RPMI7951 (cell line): ENCODE results near the gene CADPS2. TPM values are rescaled to one million over a fixed set of nuclear protein-coding genes. Genes with fewer than 3 reads are reported as not detected.
"Not testable (repeated sequence)": the region's sequence is repeated elsewhere in the genome, so short reads cannot be mapped to it uniquely, and the experiment has no call there.

Experiments
- DNase-seq: peaks from one replicate; pipeline ENCODE4 v3.0.0-alpha.2; 2012; ENCODE audit warnings: low read depth
- total RNA-seq: library from RNA; depleted of rRNA; stranded (reverse); fragments of >200 nt; shearing (Covaris generic); gene quantifications from 2 replicates; pipeline ENCODE4 v1.2.3, GENCODE V29; 2014

CADPS2 gene
- total RNA-seq, 1 experiment from 2014 or later: 1.4 TPM

DNA sequence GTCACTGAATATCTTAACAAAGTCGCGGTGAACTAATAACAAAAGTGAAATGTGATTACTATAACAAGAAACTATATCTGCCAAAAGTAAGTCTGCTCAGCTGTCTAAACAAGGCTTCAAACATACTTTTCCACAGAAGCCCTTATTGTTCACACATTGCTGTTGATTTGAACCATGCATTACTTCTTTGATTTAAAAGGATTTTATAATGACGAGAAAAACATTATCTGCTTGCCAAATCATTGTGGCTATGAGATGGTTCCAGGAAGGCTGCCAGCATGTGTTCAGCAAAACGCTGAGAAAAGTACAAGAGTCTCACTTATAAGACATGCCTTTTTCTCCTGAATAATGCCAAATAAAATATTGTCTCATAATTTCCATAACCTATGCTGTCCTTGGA is 211.8 kb downstream of the CADPS2 start:
- peak; percentile 35 for DNase-seq

DNA sequence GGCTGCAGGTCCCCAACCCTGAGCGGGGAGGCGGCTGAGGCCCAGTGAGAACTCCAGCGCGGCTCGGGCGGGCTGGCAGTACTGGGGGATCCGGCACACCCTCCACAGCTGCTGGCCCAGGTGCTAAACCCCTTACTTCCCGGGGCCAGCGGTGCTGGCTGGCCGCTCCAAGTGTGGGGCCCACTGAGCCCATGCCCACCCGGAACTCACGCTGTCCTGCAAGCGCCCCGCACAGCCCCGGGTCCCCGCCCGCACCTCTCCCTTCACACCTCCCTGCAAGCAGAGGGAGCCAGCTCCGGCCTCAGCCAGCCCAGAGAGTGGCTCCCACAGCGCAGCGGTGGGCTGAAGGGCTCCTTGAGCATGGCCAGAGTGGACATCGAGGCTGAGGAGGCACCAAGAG is 212.3 kb downstream of the CADPS2 start:
- DNase-seq: no peak

DNA sequence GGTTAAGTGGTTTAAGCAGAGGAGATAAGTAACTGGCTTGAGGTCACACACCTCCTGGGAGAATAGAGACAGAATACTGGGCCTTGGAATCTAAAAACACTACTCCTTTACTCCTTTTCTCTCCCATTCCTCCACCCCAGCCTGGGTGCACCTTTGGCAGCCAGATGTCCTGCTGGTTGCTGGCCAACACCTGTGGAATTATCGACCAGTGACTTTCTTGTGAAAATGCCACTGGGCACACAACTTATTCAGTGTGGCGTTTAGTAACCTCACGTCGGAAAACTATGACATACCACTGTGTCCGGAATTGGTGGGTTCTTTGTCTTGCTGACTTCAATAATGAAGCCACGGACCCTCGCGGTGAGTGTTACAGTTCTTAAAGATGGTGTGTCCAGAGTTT is 213.7 kb downstream of the CADPS2 start:
- no peak for DNase-seq

DNA sequence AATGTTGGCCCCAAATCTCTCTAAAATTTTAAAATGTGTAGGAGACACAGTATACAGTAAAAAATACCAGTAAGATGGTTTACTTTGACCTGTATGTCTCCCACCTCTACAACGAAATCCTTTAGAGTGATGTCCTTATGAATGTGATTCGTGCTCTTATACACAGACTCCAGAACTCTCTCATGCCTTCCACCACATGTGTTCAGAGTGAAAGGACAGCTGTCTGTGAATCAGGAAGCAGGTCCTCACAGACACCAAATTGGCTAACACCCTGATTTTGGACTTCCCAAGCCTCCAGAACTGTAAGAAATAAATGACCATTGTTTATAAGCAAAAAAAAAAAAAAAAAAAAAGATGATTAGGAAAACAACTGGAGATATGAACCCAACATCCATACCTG is 222.5 kb downstream of the CADPS2 start:
- no peak for DNase-seq

DNA sequence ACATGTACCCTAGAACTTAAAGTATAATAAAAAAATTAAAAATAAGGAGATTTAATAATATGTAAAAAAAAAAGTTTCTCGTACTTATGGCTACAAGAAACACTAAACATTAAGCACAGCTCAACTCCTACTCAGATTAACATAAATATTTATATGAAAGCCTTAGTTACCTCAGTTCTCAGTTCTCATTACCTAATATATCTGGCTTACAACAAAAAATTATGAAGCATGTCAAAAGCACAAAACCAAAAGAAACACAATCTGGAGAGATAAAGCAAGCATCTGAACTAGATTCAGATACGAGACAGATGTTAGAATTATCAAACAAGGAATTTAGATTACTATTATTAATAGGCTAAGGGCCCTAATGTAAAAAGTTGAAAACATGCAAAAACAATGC is 227.4 kb downstream of the CADPS2 start:
- no peak for DNase-seq

DNA sequence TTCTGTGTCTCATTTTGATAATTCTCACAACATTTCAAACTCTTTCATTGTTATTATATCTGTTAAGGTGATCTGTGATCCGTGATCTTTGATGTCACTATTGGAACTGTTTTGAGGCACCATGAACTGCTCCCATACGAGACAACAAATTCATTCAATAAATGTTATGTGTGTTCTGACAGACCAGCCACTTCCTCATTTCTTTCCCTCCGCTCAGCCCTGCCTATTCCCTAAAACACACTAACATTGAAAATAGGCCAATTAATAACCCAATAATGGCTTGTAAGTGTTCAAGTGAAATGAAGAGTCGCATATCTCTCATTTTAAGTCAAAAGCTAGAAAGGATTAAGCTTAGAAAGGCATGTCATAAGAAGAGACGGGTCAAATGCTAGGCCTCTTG is 232.6 kb downstream of the CADPS2 start:
- no peak for DNase-seq

DNA sequence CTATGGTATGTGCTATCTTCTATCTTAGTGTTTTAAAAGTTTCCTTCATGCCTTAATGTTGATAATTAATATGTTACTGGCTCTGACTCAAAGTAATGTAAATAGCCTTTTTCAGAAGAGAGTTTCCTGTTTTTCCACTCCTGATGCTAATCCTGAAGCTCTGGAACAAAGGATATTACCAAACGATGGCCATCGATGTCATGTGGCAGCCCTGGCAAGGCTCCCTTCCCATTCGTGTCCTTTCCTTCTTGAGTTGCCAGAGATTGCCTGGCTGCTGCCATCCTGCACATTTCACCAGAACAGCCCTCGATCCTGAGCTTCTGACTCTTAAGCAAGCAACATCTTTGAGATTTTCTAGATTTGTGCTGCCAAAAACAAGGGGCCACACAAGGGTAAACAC is 233.4 kb downstream of the CADPS2 start:
- no peak for DNase-seq

DNA sequence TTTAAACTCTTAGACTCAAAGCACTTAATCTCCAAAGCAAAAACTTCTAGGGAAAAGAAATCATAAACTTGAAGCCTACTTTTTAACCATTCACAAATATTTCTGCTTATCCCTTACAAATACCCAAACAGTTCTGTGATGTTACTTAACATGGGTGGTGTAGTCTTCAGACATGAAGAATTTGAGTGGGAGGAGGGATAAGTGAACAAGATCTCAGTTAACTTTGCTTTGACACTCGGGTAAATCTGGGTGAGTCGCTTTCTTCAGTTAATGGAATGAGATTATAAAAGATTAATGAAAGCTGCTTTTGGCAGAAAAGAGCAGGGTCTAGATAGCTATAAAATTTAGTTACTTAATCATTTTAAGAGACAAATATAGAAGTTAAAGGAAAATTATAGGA is 234.8 kb downstream of the CADPS2 start:
- DNase-seq: no peak

DNA sequence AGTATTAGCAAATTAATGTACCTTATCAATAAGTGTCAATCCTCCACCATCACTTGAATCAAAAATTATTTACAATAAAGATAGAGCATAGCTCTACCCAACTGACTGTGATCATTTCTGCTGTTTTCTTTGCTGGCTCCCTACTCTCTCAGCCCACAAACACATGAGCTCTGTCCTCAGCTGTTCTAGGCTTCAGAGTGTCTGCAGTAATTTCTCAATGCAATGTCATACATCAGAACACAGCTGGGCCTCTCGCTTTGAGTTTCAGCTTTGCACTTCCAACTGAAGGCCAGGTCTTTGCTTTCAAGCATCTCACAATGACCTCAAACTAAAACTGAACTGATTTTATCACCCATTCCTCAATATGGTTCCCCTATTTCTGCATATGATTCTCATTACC is 243.0 kb downstream of the CADPS2 start:
- no peak for DNase-seq

DNA sequence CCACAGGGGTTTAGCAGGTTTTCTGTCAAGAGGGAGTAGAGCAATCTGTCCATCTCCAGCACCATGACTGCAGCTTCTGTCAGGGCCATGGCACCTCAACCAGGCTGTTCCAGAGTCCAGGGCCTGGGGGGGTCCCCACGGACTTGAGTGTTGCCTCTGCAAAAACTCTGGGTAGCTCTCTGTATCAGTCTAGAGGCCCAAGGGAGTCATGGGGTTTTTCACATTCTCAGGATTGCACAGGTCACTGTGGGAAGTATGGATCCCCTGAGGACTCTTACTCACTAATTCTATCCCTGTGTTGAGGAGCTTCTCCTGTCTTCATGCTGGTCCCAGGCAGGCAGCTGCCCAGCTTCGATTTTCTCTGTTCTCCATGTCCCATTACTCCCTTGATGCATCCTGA is 247.8 kb downstream of the CADPS2 start:
- no peak for DNase-seq

DNA sequence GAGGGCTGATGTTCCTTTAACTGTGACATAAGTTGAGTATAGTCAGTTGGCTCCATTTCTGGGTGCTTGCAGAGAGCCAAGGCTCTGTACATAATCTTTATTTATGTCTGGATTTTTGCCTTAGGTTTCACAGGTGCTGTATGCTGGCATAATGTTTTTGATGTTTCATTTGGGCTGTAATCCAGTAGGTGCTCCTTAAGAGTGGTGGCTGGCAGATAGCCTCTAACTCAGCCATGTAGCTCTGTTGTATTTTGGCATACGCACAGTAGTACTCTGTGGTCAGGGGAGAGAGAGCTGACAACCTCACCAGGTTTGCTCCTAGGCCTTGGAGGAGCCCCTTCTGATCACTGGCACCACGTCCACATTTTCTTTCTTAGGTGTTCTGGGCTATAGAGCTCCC is 248.5 kb downstream of the CADPS2 start:
- DNase-seq: no peak

DNA sequence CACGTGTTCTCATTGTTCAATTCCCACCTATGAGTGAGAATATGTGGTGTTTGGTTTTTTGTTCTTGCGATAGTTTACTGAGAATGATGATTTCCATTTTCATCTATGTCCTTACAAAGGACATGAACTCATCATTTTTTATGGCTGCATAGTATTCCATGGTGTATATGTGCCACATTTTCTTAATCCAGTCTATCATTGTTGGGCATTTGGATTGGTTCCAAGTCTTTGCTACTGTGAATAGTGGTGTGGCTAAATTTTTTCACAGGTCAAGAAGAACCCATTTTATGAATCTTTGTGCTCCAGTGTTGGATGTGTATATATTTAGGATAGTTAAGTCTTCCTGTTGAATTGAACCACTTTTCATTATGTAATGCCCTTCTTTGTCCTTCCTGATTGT is 250.8 kb downstream of the CADPS2 start:
- not testable (repeated sequence) for DNase-seq

DNA sequence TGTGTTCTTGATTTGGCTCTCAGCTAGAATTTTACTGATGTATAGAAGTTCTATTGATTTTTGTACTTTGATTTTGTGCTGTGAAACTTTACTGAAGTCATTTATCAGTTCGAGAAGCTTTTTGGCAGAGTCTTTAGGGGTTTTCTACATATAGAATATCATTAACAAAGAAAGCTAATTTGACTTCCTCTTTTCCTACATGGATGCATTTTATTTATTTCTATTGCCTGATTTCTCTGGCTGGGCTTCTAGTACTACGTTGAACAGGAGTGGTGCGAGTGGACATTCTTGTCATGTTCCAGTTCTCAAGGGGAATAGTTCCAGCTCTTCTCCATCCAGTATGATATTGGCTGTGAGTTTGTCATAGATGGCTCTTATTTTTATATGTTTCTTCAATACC is 252.8 kb downstream of the CADPS2 start:
- DNase-seq: no peak

DNA sequence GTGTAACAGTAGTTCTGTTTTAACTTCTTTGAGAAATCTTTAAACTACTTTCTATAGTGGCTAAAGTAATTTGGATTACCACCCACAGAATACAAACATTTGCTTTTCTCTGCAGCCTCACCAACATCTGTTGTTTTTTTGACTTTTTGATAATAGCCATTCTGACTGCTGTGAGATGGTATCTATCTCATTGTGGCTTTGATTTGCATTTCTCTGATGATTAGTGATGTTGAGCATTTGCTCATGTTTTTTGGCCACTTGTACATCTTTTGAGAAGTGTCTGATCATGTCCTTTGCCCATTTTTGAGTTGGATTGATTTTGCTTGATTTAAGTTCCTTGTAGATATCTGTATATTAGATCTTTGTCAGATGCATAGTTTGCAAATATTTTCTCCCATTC is 254.0 kb downstream of the CADPS2 start:
- DNase-seq: no peak

DNA sequence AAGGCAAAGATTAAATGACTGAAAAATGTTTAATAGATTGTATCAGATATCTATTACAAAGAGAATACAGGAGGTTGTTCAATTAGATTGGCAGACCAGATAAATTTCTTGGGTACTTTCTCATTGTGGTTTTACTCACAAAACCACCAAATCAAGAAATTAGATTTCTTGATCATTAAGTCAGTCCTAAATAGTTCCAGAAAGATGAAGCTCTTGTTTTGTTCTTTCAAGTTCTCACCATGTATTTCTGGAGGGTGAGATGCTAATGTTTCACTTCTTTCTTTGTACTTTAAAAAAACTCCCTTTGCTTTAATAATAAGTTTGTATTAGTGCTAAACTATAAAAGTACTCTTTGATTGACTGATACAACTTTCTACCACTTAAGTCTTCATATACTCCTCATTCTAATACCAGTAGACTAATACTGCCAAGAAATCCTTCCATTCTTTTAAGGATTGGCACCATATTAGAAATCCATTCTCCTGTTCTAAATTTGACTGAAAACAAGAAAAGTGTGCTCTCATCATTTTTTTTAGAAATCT is 256.8 kb downstream of the CADPS2 start:
- DNase-seq: no peak

DNA sequence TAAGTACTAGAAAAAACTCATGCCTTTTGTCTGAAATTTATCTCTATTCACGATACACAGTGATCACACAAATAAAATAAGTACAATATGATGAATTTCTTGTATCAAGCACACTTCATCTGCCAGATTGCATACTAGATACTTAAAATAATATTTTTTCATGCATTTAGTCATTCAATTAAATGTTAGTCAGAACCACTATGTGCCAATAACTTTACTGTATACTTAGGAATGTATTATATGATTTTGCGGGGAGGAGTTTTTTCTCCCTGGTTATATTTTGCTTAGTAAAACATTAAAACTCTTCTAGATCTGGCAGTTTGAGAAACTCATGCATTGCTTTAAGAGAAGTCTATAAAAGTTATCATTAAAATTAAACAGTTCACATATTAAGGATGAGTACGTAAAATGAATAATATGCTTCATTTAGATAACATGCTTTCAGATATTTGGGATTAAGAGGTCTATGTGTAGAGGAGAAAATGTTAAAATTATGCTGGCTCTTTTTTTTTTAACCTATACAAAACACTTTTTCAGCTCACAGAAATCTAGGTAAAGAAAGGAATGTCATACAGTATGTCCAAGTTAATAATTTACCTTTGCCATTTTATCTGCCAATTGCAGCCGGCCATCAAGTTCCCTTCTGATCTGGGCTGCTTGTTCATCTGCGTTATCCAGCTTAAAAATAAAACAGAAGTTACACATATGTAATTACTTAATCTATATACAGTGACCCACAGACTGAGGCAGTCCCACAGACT is 257.4 kb downstream of the CADPS2 start:
- DNase-seq: no peak

DNA sequence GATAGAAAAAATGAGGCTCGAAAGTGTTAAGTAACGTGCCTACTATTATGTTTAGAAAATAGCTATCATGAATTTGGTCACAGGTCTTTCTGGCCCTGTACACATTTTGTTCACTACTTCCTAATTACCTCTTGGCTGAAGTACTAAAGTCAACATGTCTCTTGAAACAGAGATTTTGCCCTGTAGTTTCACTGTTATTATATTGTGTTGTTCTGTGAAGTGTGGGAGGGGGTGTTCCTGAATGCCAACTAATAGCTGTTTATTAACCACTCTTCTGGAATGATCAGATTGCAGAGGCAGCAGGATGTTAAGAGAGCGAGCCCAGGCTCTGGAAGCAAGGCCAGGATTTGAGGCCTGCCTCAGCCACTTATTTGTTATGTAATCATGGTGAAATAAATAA is 259.5 kb downstream of the CADPS2 start:
- DNase-seq: no peak

DNA sequence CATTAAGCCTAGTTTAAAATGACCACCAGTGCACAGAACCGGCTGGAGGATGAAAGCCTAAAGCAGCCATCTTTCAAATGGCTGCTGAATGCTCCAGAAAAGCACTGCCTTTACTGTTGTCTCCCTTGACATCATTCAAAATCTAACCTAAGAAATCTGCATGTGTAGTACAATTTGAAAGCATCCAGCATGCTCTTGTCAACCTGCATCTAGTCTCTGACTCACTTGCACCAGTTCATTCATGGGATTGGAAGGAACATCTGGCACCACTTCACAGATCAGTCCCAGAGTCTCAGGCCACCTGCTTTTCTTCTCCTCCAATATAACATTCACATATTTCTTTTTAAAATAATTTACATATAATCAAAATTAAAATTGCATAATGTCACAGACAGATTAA is 263.6 kb downstream of the CADPS2 start:
- no peak for DNase-seq

DNA sequence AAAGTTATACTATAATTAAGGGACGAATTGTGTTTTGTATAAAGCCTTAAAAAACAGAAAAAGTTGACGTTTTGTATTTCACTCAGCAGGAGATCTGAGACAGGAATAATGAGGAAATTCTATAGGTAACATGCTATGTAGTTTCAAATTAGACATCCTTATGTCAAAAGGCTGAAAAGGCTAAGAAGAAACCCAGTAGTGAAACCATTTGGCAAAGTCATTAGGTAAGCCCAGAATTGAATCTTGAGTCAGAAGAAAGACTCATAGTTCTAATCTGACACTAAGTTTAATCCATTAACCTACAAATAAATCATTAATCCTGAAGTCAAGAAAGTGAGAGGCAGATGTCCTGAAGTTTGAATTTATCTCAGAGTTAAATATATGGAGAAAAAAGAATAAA is 266.6 kb downstream of the CADPS2 start:
- DNase-seq: no peak

DNA sequence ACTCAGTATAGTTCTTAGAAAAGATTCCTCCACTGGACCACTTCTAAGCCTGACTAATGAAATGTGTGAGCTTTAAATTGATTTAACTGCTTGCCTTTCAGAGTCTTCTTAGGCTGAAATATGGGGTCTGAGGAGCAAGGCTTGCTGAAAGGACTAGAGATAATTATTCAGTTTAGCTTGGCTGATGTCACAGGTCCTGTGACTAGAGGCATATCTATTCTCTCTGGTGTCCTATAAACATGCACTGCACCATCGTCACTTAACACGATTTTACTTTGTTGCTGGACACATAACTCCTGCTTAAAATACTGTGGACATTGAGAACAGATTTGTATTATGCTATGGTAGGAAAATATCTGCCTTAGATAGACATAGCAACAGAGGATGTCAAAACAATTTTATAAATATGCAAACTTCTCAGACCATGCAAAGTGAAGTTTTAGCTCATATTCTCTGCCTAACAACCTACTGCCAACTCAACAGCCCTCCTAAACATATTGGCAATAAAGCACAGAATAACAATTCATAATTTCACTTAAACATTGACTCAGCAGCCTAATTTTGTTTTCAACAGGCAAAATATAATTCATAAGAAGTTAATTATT is 267.6 kb downstream of the CADPS2 start:
- DNase-seq: no peak

DNA sequence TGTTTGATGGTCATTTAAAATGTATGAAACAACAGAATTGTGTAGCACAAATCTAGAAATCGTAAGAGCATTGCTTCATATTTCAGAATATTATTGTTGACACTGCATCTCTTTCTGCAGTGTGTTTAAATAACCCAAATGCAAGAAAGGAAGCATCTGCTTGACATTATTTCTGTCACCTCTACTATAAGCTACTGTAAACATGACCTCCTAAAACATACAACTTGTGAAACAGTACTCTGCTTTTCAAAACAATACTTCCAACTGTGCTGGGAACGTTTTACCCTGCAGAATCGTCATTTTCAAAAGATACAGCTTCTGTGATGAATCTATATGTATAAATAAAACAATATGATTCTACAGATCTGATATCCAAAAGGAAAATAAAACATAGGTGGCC is 269.3 kb downstream of the CADPS2 start:
- DNase-seq: no peak

DNA sequence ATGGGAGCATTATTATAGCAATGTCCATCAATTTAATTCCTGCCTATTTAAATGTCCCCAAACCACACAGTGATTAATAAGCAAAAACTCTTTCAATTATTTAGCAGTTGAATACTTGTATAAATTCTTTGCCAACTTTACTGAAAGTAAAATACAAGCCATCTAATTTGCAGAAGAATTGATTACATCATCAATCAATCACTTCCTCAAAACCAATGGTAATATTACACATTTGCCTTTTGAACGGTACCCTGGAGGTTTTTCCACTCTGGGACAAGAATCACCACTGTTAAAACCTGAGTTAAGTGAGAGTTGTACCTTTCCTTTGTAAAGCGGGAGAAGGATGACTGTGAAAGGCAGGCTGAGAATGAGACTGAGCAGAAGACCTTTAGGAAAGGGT is 280.3 kb downstream of the CADPS2 start:
- DNase-seq: no peak

DNA sequence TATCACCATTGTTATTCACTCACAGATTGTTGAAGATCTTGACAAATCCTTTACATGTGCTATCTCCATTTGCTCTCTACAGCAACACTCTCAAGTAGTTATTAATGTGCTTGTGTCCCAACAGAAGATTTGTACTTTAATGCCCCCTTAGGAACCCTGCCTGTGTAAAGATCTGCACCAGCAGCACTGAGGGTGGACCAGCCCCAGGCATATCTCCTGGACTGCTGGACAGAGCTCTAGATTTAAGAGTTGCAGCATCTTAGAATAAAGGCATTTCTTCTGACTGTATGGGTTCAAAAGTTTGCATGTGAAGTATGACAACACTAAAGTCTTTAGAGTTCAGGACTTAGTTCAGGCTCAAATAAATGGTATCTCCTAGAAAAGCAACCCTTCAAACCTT is 282.0 kb downstream of the CADPS2 start:
- no peak for DNase-seq

DNA sequence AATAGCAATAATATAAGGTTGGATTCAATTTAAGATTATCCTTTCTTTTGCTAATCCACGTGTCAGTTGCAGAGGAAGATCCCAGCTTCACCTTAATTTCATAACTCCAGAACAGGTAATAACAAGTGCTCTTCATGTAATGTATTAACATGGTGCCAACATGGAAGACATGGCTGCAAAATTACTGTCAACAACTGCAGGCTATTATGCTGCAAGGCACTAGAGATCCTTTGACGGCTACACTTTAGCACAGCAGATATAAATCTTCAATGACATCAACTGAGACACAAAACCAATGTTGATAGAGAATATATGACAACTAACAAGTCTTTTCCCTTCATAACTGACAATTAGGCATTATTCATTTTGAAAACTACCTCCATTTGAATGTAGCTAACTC is 283.5 kb downstream of the CADPS2 start:
- no peak for DNase-seq
